GOT3 (cell line): Measurements from ENCODE around the gene GNG11.

Source experiments
- DNase-seq: peaks from one replicate; lab custom pipeline; 2025; ENCODE audit warnings: mixed read lengths; lab: John Stamatoyannopoulos, UW

The GNG11 gene

DNA sequence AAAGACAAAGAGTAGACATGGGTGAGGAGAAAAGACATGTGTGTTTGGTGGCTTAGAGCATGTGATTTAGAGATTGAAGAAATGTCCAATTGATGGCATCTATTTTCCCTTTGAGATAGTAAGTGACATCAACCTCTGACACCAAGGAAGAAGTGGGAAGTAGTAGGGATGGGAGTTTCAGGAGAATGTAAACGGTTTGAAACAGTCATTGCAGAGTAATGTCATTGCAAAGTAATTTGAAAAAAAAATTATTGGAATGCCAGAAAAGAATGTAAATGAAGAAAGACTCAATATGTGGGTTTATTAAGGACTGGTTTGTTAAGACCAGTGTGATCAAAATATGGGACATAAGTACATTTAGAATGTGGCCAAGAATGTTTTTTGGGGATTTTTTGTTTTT, 26.6 kb downstream of the GNG11 start:
- DNase-seq = no peak

DNA sequence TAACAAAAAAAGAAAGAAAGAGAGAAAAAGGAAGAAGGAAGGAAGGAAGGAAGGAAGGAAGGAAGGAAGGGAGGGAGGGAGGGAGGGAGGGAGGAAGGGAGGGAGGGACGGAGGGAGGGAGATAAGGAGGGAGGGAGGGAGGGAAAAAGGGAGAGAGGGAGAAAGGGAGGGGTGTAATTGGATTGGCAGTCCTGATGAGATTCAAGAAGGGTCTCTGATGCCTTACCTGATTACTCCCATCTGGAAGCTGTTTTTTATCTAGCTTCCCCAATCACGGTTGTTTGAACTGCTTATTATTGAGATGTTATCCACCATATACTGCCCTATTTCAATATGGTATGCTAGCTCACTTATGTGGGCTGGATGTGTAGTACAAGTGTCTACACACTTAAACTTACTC, 27.3 kb downstream of the GNG11 start:
- no peak for DNase-seq

DNA sequence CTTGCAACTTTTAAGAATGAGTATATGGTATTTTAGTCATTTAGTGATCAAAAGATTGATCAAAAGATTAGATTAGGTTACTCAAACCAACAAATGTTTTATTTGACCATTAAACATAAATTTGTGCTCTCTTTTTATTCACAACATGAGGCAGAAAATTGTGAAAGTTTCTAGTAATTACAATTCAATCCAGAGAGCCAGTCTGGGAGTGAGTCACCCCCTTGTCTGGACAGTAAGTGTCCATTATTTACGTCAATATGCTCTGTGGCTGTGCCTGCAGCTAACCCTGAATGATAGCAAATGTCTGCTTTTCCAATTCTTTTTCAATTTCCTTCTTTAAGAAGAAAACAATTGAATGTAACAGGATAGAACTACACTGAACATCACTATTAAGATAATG, 27.9 kb downstream of the GNG11 start:
- no peak for DNase-seq

DNA sequence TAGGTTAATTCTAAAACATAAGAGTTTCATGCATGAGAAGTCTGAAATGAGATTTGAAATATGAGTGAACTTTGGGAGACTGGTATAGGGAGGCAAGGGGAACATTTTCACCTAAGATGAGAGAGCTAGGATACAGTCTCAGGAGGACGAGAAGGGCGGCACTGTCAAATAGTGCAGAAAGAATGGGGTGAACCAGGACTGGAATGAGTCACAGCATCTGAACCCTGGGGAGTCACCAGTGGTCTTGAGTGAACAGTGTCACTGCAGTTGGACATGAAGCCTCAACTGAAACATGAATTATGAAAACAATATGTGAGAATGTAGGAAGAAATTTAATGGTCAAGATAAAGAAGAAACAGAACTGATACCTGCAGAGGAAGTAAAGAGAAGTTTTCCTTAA, 33.8 kb downstream of the GNG11 start:
- DNase-seq = no peak

DNA sequence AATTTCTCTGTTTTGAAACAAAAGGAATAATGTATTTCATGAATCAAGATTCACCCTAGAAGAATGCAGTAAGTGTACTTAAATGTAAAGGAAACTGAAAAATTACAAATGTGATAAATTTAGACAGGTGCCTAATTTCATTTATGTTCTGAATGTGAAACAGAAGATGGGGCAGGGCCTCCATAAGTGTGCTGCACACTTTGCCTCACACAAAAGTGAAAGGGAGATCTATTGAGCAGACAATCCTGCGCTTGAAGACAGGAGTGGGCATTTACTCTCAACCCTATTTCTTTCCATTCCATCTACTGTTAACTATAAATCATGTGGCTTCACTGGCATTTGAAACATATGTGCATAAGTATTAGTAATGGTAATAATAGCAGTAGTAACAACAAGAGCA, 36.2 kb downstream of the GNG11 start:
- DNase-seq = no peak

DNA sequence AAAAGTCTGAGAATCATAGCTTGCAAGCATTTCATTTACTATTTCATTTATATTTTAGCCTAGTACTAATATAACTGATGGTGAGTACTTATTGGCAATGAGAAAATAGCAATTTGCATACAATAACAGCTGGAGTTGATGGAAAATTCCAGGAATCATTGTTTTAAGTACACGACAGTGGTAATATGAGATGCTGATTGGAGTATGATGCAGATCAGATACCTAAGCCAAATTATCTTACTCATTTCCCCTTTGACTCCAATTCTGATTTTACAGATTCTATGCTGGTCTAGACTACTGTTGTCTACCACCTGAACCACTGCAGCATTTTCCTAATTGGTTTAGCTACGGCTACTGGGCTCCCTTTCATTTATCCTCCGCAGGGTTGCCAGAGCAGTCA, 36.7 kb downstream of the GNG11 start:
- no peak for DNase-seq

DNA sequence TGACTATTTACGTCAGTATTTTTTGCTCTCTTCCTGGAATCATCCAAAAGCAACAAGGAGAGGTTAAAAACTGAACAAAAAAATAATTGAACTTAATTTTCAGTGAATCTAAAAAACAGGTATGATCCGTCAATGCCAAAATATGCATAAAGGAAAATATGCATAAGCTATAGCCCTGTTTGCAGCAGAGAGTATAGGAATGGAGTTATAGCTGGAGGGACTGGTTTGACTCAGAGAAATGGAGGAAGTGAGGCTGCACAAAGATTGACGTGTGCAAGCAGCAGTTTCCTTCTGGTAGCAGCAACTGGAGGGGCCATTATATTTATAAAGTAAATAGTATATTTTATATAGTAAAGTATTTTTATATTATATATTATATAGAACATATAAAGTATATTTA, 37.1 kb downstream of the GNG11 start:
- no peak for DNase-seq

DNA sequence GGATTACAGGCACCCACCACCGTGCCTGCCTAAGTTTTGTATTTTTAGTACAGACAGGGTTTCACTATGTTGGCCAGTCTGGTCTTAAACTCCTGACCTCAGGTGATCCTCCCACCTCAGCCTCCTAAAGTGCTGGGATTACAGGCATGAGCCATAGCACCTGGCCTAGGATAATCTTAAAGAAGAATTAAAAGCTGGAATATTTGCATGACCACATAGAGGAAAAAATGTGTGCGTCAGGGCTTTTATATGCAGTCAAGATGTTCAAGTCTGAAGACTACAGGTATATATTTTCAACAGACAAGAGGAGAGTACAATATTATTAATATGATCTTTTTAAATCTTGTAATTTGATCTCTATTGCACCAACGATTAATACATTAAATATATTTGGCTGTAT, 39.5 kb downstream of the GNG11 start:
- no peak for DNase-seq

DNA sequence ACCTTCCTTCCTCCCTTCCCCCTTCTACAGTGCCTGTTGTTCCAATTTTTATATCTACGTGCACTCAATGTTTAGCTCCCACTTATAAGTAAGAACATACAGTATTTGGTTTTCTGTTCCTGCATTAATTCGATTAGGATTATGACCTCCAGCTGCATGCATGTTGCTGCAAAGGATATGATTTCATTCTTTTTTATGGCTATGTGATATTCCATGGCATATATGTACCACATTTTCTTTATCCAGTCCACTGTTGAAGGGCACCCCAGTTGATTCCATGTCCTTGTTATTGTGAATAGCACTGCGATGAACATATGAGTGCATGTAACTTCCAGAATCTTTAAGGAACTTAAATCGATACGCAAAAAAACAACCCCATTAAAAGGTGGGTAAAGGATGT, 42.7 kb downstream of the GNG11 start:
- no peak for DNase-seq

DNA sequence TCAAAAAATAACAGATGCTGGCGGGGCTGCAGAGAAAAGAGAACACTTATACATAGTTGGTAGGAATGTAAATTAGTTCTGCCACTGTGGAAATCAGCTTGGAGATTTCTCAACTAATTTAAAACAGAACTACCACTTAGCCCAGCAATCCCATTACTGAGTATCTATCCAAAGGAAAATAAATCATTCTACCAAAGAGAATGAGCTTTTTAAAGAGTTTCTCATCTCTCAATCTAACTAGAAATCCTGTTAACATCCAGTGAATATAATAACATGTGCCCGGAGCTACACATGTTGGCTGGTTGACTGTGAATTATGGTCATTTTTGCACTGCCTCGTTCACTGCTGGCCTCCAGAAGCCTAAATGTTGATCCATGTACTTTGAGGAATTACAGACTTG, 43.3 kb downstream of the GNG11 start:
- DNase-seq = no peak

DNA sequence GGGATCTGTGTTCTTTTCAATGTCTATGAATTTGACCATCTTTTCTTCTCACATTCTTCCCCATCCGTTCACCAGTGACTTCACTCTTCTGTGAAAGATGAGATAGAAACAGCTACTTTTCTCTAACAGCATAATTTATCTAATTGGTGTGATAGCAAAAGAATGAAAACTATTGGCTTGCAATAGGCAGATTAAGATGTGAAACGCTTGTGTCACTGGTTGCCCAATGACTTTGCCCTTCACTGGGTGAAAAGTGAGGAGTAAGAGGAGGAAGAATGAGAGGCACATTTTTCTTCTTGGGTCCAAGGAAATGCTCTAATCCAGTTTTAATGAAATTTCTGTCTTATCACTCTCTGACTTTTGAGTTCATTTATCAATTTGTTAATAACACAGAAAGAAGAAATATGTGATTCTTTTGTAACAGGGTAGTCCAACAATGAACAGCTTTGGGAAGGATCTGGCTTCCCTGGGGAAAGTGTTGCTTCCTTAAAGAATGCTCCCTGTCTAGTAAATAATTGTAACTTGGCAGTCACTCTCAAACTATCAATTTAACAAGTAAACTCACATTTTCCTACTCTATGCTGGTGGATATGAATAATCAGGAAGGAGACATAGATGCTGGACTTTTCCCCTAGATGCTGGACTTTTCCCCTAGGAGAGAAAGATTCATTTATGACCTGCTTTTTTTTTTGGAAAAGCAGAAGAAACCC, 47.5 kb downstream of the GNG11 start:
- no peak for DNase-seq

DNA sequence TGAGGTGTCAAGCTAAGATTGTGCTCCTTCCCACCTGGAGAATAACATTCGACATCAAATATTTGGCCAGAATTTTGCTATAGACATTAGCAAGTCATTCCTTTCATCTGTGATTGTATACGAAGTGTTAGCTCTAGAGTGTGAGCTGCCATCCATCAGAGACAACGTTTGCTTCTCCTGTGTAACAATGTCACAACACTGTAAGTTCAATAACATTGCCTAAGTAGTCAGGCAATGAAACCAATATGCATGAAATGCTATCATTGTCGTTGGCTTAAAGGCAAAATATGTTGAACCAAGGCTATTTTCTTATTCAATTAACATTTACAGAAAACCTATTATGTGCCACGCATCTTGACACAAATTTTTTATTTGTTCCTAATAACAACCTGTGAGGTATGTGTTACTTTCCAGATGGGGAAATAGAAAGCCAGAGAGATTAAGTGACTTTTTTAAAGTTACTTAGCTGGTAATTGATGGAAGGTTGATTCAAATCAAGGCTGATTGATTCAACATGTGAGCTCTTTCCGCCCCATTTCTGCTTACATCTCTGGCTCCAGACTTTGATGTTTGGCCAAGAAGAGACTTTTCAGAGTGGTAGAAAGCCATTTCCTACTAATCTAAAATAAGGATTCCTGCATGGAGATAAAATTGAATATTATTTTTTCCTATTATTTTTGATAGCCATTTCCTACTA, 50.6 kb downstream of the GNG11 start:
- no peak for DNase-seq

DNA sequence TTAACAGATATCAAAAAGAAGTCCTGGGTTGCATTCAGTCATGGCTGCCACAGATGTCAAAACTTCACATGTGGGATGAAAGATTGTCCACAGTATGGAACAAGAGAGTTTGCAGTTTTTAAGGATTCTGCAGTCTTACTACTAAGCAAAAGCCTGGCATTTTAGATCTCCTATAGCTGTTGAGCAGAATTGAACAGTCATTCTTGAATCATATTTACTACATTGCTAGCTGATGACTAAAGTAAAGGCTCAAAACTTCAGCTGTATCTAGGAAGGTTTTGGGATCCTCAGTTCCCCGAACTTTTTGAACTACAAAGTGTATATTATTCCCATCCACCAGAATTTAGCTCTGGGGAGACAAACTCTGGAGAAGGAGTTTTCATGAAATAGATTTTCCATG, 51.6 kb downstream of the GNG11 start:
- DNase-seq = no peak

DNA sequence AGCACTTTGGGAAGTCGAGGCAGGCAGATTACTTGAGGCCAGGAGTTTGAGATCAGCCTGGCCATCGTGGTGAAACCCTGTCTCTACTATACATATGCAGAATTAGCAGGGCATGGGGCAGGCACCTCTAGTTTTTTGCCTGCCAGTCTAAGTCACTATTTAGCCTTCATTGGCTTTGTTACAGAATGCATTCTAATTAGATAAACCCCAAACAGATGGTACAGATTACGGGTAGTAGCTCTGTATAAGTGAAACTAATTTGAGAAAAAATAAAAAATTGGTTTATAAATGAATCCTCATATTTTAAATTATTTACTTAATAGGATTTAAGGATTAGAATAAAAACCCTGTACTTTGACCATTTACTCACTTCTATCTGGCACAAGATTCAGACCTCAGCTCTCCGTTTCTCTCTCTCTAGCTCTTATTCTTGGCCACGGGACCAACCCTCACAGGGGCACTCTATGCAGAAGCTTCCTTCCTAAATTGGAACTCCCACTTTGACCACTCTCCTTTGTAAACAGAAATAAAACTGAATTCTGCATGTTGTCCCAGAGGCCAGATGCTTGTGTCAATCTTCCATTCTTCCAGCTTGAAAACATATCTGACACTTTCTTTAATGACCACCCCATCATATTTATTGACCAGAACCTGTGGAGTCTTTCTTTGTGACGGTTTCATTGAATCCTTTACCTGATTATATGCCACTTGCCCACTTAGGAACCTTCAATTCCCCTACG, 55.8 kb downstream of the GNG11 start:
- no peak for DNase-seq
